HCT116 (cell line): Measurements from ENCODE around the gene COL12A1.

Source experiments
- CEBPB ChIP-seq: IDR thresholded peaks from 2 replicates; pipeline ENCODE4 v1.6.1; 2012; ENCODE audit warnings: low read depth
- CTCF ChIP-seq, 3 experiments: fragments of 200-600 bp in 1 of 3; sonication (generic) in 1 of 3; IDR thresholded peaks in 2 of 3; conservative IDR thresholded peaks in 1 of 3; 2 replicates each; pipeline ENCODE4 v1.5.1; 2012 to 2017; ENCODE audit warnings: low read depth in 2 of 3, low read length in 2 of 3, antibody characterized with exemption in 1 of 3, borderline replicate concordance in 1 of 3, control low read depth in 1 of 3, mild to moderate bottlenecking in 1 of 3, mixed read lengths in 1 of 3, mixed run types in 1 of 3, moderate library complexity in 1 of 3; ENCODE audit not compliant: insufficient read depth in 1 of 3
- EZH2 ChIP-seq: fragments of 200-600 bp; sonication (generic); IDR thresholded peaks from 2 replicates; pipeline ENCODE4 v1.6.1; 2017; ENCODE audit warnings: antibody characterized with exemption, mixed run types
- EZH2phosphoT487 ChIP-seq: fragments of 200-600 bp; IDR thresholded peaks from 2 replicates; pipeline ENCODE4 v1.6.1; 2018; ENCODE audit warnings: antibody characterized with exemption, borderline replicate concordance
- JUND ChIP-seq: IDR thresholded peaks from 2 replicates; pipeline ENCODE4 v1.6.1; 2012
- POLR2A ChIP-seq: IDR thresholded peaks from 2 replicates; pipeline ENCODE4 v1.7.0; 2011; ENCODE audit warnings: borderline replicate concordance; ENCODE audit not compliant: insufficient read depth, insufficient read length; ENCODE audit errors: extremely low read depth
- POLR2AphosphoS5 ChIP-seq: IDR thresholded peaks from 2 replicates; pipeline ENCODE4 v1.6.1; 2011; ENCODE audit warnings: mild to moderate bottlenecking, low read depth, low read length, moderate library complexity
- REST ChIP-seq: IDR thresholded peaks from 2 replicates; pipeline ENCODE4 v1.6.1; 2012; ENCODE audit warnings: low read depth
- SIN3A ChIP-seq: IDR thresholded peaks from 2 replicates; pipeline ENCODE4 v1.6.1; 2012; ENCODE audit warnings: low read depth
- SRF ChIP-seq: IDR thresholded peaks from 2 replicates; pipeline ENCODE4 v1.6.1; 2012; ENCODE audit warnings: low read depth
- TCF7L2 ChIP-seq: IDR thresholded peaks from 2 replicates; pipeline ENCODE4 v1.7.0; 2011; ENCODE audit warnings: borderline replicate concordance, inconsistent platforms; ENCODE audit not compliant: insufficient read depth, insufficient read length; ENCODE audit errors: extremely low read depth
- YY1 ChIP-seq: IDR thresholded peaks from 2 replicates; pipeline ENCODE4 v1.6.1; 2011; ENCODE audit warnings: low read length, low read depth, moderate library complexity, mild to moderate bottlenecking; ENCODE audit not compliant: insufficient replicate concordance; ENCODE audit errors: extremely low read depth
- ZBTB33 ChIP-seq: IDR thresholded peaks from 2 replicates; pipeline ENCODE4 v1.6.1; 2011; ENCODE audit warnings: mild to moderate bottlenecking, low read length, moderate library complexity; ENCODE audit not compliant: insufficient replicate concordance; ENCODE audit errors: extremely low read depth
- ZNF274 ChIP-seq: fragments of 200-500 bp; sonication (Bioruptor generic); IDR thresholded peaks from 2 replicates; pipeline ENCODE4 v1.6.1; 2014; ENCODE audit warnings: mild to moderate bottlenecking, low read depth, low read length, inconsistent platforms

- no peak for TF ChIP-seq EZH2
- no peak for TF ChIP-seq TCF7L2
- TF ChIP-seq EZH2phosphoT487 = no peak
- TF ChIP-seq CTCF (IDR thresholded peaks at IDR 0.05 in 2 of 3, conservative IDR thresholded peaks at IDR 0.05 in 1 of 3; ENCODE audit: borderline replicate concordance in 1 of 3, insufficient read depth in 1 of 3, low read depth in 2 of 3, low read length in 2 of 3) = no peak
- TF ChIP-seq SIN3A = no peak
- TF ChIP-seq ZNF274 = no peak
- TF ChIP-seq POLR2AphosphoS5 = no peak
- no peak for TF ChIP-seq POLR2A
- no peak for TF ChIP-seq JUND
- no peak for TF ChIP-seq REST
- no peak for TF ChIP-seq SRF
- no peak for TF ChIP-seq YY1
- no peak for TF ChIP-seq ZBTB33
- TF ChIP-seq CEBPB = no peak
These were observed 56.6 kb downstream of the COL12A1 start for GRCh38 chr6:75149240-75149639.
